HG03025 (cell line): ENCODE measurements around the gene LRIG2.
"Not testable (repeated sequence)": the region's sequence is repeated elsewhere in the genome, so short reads cannot be mapped to it uniquely, and the experiment has no call there.

Experiments used
- ATAC-seq: cut with Tn5 transposase; IDR thresholded peaks from one replicate; pipeline ENCODE4 v1.9.1; 2021; ENCODE audit warnings: mild to moderate bottlenecking, moderate library complexity; ENCODE audit not compliant: unreplicated experiment, low FRiP score

Gene LRIG2

GRCh38 chr1:113057006-113057405 is 16.0 kb upstream of the LRIG2 start:
- ATAC-seq = no peak

GRCh38 chr1:113058941-113059706 is 13.9 kb upstream of the LRIG2 start:
- ATAC-seq = no peak

- not testable (repeated sequence) for ATAC-seq
Observed at GRCh38 chr1:113063456-113063855, 9.5 kb upstream of the LRIG2 start.

DNA sequence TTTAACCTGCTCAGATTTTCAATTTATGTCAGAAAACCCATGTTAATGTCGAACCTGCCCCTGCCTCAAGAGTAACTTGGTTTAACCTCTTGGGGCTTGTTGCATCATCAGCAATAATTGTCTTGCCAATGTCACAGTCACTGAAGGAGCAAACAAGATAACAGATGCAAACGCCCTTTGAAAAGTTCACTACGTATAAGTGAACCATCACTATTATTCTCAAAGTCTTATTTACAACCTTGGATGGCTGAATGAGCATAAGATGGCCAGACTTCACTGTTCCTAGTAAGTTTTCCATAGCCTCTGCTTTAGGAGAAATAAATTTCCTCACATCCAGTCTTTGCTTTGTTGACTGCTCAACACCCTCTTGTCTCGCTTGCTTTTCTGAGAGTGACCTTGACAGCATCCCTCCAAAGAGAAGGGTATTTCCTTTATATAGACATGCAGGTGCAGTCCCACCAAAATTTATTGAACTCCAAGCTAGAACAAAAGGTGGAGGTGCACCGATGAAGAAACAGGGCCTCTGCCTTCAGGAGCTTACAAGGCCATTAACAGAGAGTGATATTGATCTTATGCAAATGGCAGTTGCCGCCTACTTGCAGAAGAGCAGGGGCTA is 749 bp upstream of the LRIG2 start:
- no peak for ATAC-seq

DNA sequence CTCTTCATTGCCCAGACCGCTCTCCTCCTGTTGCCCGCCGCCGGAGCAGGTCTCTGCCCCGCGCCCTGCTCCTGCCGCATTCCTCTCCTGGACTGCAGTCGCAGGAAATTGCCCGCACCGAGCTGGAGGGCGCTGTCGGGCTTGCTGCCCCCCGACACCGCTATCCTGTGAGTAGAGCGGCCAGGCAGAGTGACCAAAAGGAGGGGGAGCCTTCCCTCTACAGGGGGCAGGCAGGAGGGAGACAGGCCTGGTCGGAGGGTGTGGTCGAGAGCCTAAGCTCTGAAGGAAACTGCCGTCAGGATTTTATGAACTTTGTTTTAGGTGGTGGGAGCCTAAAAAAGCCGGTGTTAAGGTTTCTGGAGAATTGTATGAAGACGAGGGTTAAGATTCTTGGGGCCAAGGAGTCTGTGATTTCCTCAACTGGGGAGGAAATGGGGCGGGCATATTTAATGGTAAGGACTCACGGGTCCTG is 517 bp downstream of the LRIG2 start:
- peak; percentile 19 for ATAC-seq

DNA sequence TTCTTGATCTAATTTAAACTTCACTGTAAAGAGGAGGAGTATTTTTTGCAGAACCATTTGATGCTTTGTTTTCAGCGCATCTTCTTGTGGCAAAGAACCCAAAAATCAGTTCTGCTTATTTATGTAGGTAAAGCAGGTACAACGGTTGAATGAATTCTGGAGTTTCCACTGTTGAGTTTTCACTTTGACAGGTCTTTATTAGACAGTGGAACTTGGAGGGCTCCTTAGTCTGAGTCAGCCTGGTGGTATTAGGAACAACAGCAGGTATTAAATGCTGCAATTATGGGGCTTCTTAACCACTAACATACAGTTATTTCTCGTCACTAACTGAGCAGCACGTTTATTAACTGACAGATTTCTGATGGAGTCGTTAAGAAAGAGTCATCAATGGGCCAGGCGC is 1.2 kb downstream of the LRIG2 start:
- no peak for ATAC-seq

DNA sequence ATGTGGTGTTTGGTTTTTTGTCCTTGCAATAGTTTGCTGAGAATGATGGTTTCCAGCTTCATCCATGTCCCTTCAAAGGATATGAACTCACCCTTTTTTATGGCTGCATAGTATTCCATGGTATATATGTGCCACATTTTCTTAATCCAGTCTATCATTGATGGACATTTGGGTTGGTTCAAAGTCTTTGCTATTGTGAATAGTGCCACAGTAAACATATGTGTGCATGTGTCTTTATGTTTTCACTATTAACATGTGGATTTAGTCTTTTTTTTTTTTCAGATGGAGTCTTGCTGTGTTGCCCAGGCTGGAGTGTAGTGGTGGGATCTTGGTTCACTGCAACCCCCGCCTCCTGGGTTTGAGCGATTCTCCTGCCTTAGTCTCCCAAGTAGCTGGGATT is 5.0 kb downstream of the LRIG2 start:
- ATAC-seq = not testable (repeated sequence)

DNA sequence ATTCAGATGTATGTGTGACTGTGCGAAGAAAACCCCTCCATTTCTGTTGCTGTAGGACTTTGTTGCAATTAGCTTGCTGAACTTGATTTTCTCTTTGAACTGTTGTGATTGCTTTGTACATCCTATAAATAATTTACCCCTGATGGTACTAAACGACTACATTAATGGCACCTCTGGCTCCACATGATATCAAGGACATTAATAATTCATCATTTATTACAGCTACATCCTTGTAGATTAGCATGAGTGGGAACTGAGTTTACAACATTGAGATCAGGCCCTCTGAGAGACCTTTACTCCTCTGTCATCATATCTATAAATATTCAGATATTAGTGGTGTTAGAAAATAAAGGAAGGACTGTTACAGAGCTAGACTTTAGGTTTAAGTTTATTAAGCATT is 13.5 kb downstream of the LRIG2 start:
- no peak for ATAC-seq

- no peak for ATAC-seq
Observed at GRCh38 chr1:113088972-113089371, 16.0 kb downstream of the LRIG2 start.

- ATAC-seq = no peak
Observed at GRCh38 chr1:113090051-113090450, 17.1 kb downstream of the LRIG2 start.

- no peak for ATAC-seq
Observed at GRCh38 chr1:113091988-113092594, 19.1 kb downstream of the LRIG2 start.

- ATAC-seq = no peak
Observed at GRCh38 chr1:113094506-113094905, 21.5 kb downstream of the LRIG2 start.

- no peak for ATAC-seq
Observed at GRCh38 chr1:113095790-113096455, 22.9 kb downstream of the LRIG2 start.

- ATAC-seq = no peak
Observed at GRCh38 chr1:113096493-113096892, 23.5 kb downstream of the LRIG2 start.

DNA sequence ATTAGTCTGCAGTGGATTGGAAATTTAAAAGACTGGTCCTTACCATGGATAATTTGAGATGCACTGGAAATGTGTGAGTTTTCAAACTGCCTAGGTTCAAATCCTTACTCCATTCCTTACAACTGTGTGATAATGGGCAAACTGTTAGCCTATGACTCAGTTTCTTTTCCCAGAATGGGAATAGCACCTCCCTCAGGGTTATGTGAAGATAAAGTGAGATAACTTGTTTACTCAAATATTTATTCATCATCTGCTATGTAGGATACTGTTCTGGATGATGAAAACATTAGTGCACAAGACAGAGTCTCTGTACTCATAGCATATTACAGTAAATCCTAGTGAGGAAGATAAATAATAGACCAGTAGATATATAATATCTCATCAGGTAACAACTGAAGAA is 28.6 kb downstream of the LRIG2 start:
- no peak for ATAC-seq

DNA sequence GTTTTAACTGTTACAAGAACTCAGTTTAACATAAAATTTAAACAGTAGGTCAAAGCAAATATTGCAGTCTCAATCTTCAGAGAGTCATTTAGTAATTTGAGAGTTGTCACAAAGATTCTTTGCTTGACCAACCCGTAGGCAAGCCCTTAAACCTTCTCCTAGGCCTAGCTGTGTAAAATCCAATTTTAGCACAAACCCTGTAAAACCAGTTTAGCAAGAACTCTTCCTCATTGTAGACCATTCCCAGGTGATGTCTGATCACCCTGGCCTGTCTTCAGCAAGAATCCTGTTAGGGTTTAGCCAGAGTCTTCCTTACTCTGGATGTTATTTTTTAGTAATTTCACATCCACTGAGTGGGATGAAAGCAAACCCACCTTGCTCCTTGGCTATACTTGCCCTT is 30.1 kb downstream of the LRIG2 start:
- no peak for ATAC-seq

DNA sequence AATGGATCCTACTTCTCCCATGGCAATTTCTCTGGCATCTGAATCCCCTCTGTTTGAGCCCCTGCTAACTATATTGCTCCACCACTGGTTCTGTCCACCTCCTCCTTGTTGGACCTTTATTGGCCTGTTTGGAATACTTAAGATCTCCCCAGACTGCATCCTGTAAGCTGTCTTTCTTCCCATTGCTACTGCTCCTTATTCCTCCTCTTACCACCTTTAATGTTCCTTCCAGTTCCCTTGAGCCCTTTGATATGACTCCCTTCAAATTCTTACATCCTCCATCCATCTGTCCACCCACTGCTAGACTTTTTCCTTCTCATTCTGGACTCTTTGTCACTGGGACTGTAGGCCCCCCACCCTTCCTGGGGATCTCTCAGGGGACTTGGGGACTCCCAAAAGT is 31.0 kb downstream of the LRIG2 start:
- no peak for ATAC-seq

DNA sequence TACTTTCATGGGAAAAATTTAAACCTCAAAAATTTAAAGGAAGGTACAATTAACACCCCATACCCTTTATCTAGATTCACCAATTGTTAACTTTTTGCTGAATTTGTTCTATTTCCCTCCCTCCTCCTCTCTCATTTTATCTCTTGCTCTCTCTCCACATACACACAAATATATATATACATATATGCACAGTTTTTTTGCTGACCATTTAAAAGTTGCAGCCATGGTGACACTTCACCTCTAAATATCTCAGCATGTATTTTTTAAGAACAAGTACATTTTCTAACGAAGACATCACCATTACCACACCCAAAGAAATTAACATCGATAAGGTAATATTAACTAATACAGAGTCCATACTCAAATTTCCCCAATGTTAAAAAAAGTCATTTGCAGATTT is 33.9 kb downstream of the LRIG2 start:
- ATAC-seq = no peak

DNA sequence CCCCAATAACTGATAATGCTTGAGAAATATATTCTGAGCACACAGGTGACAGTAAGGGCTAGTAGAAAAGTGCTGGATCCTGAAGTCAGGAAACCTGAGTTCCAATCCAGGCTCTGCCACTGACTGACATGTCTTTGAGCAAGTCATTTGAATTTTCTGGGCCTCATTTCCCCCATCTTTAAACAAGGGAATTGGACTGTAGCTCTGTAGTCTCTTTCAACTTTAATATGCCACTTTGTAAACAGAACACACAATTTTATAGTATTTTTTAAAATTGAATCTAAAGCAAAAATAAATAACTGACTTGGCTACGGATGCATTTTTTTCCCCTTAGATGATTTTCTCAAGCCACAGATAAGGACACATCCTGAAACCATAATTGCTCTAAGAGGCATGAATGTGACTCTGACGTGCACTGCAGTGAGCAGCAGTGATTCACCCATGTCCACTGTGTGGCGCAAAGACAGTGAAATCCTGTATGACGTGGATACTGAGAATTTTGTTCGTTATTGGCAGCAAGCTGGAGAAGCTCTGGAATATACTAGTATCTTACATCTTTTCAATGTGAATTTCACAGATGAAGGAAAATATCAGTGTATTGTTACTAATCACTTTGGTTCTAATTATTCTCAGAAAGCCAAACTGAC is 37.0 kb downstream of the LRIG2 start:
- ATAC-seq = no peak

DNA sequence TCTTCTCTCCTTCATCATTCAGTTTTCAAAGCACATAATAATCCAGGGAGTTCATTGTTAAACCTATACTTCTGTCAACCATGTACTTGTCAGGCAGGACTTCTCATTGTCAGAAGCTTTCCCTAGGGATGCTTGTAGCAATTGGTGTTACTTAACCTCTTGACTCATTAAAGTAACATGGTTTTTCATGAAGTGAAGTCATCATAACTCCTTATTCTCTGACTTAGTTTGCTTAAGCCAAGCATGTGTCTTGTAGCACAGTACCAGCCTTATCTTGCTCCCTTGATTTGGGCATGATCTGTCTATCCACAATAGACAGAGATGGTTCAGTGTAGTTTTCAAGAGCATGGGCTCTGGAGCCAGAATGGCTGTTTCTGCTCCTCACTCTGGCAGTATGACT is 45.3 kb downstream of the LRIG2 start:
- ATAC-seq = no peak

GRCh38 chr1:113123737-113124136 is 50.7 kb downstream of the LRIG2 start:
- ATAC-seq = no peak
